ENCODE data around the gene TBCB.
A peak's percentile ranks its signal among the peaks of the same experiment; 100 is the strongest.

The TBCB gene

GRCh38 chr19:36136964-36137686 lies 21.9 kb downstream of the TBCB start:
- no peak for DNase-seq (ENCODE audit: low read depth)

- no peak for DNase-seq (ENCODE audit: low read depth)
Observed at GRCh38 chr19:36139120-36139472, 23.8 kb downstream of the TBCB start.

DNA sequence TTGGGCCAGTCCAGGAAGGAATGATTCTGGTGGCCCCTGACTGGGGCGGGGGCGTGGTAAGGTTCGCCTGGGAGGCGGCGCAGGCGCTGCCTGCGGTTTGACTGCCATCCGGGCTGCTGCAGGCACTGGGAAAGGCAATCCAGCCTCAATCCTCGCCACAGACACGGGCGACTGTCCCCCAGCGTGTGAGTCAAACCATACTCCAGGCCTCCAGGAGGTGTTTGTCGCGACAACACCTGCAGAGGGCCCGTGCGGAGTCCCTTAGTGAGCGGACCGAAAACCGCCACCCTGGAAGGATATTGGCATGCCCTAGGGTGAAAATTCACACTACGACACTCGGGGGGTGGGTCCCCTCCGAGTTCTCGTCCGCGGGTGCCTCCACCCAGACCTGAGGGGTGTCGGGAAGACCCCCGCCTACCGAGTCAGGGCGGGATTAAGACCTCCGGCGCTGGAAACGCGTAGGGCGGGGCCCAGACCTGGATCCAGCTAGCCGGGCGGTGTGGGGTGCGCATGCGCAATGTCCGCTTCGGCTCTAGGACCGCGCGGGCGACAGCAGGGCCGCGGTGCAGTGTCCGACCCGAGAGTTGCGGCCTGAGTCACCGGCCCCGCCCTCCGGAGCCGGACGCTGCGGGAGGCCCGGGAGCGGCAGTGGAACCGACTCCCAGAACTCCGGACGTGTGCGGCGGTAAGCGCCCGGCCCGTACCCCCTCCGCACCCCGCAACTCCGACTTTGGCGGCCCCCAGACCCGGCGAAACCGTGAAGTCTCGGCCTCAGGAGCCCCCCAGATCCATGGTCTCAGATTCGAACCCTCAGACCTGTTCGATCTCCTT lies 24.4 kb downstream of the TBCB start, which contains the start of gene CAPNS1:
Gene CAPNS1, plus strand, starts transcription at position 594 of the 831 bp plus-strand sequence. CDS start 946 bp downstream, outside the sequence.
- peak; percentile 86 for DNase-seq (ENCODE audit: low read depth)

DNA sequence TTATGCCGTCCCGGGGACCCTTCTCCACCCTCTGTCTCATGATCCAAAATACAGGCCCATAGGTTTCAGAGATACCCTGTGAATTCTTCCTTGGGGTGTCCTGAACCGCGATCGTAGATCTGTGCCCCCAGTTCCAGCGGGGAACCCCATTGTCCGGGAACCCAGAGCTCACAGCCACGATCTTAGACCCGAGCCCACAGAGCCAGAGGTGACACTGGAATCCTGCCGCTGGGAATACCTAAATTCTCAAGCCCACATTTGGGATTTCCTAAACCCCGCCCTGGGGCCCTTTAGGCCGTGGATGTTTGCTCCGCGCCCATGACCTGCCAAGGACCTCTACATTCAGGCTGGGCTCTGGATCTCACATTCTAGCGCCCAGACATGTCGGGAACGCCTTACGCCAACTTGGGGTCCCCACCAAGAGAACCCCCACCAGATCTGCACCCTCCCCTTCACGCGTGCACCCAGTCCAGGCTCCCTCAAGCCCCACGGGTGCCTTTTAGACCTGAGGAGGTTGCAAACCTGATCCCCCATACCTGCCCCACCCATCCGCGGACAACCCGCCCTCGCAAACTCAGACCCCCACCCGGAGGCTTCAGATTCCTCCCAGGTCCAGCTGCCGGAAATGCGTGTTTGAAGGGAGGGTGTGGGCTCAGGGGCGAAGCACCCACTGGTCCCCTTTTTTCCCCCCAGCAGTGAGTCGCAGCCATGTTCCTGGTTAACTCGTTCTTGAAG lies 25.2 kb downstream of the TBCB start:
- DNase-seq (ENCODE audit: low read depth), result peak; percentile 11

- DNase-seq (ENCODE audit: low read depth), result peak; percentile 86
Observed at GRCh38 chr19:36141039-36141927, 26.0 kb downstream of the TBCB start.

- DNase-seq (ENCODE audit: low read depth), result no peak
Observed at GRCh38 chr19:36142046-36142445, 26.8 kb downstream of the TBCB start.

GRCh38 chr19:36142496-36142895 lies 27.2 kb downstream of the TBCB start:
- DNase-seq (ENCODE audit: low read depth), result no peak

GRCh38 chr19:36144624-36145023 lies 29.4 kb downstream of the TBCB start:
- DNase-seq (ENCODE audit: low read depth), result no peak

GRCh38 chr19:36149673-36150406 lies 34.6 kb downstream of the TBCB start:
- DNase-seq (ENCODE audit: low read depth), result no peak

DNA sequence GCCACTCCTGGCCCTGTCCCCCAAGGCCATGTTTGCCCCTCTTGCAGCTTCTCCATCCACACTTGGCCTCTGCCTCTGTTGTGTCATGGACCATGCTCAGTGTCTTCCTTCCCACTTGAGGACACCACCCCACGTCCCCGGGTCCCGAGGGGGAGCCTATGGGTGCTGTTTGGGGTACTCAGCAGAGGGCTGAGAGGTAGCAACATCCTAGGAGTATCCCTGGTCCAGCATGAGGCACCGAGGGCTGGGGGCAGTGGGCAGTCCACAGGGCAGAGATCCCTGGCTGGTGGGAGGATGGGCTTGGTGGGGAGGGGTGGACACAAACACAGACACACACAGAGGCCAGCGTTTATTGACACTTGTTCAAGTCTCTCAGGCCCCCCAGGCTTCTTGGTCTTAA lies 35.3 kb downstream of the TBCB start:
- DNase-seq (ENCODE audit: low read depth), result no peak

DNA sequence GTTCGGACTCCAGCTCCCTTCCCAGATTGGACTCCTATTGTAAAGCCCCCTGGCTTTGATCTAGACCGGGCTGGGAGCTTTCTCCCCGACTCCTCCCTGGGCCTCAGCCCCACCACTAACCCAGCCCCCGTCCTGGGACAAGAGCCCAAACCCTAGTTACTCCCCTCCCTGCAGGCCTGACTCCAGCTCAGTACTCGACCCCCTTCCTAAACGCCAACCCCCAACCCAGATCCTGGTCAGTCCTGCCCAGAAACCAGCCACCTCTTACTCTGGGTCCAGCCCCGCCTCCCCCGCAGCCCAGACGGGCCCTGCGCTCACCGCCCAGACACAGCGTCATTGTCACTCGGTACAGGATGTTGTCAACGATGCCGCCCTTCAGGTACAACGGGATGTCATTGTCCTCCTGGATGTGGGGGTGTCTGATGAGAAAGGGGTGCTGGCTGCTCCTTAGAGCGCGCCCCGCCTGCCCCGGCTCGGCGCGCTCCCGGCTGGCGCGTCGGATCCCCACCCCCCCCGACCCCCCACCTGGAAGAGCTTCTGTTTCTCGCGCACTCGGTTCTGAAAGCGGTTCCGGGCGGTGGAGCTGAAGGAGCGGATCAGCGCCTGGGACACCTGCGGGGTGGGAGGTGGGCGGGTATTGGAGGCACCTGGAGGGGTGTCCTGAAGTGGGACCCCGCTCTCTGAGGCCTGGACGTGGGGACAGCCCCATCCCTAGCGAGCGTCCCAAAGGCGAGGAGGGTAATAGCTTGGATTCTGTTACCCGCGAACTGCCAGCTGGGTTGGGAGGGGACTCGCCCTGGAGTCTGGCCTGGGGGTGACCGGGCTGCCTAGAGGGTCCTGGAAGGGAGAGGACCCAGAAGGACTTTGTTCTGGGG lies 36.1 kb downstream of the TBCB start:
- no peak for DNase-seq (ENCODE audit: low read depth)

DNA sequence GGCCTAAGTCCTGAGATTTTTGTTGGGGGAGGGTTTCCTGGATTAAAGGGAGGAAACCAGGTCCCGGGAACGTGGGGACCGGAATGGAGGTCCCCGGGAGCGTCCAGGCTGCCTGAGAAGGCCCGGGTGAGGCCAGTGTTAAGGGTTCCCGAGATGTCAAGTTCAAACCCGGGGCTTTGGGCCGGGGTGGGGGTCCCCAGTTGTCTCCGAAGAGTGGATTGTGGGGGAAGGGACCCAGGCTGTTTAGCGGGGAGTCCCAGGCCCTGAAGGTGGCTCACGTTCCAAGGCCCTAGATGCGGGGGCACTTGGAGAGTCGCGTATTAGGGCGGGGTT lies 36.7 kb downstream of the TBCB start:
- no peak for DNase-seq (ENCODE audit: low read depth)

GRCh38 chr19:36152352-36153091 lies 37.3 kb downstream of the TBCB start, which contains the start of gene COX7A1:
Gene COX7A1 (minus strand): TSS chr19:36152447. CDS start chr19:36152407, 40 bp downstream.
- no peak for DNase-seq (ENCODE audit: low read depth)

- no peak for DNase-seq (ENCODE audit: low read depth)
Observed at GRCh38 chr19:36153126-36153525, 37.9 kb downstream of the TBCB start.

DNA sequence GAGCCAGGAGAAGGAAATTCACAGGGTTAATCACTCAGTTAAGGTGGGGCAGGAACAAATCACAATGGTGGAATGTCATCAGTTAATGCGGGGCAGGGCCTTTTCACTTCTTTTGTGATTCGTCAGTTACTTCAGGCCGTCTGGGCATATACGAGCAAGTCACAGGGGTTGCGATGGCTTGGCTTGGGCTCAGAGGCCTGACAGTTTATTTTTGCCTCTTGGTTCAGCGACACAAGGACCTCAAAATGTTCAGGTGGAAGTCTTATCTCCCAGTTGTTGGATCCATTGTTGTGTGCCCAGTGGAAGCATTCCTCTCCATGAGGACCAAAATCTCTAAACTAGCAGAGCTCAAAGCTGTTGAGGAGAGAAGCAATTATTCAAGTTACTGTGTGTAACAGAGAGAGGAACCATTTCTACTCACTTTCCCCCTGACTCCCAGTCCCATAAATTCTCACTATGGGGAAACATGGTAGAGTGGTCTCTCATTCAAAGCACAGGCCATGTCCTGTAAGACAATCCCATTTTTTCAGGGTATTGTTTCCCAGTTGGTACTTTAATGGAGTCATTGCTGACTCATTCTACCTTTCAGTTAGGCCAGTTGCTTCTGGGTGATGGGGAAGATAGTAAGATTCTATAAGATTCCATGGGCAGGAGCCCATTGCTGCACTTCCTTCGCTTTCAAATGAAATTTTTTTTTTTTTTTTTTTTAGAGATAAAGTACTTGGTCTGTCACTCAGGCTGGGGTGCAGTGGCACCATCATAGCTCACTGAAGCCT lies 45.7 kb downstream of the TBCB start:
- DNase-seq (ENCODE audit: low read depth), result no peak

GRCh38 chr19:36163813-36164212 lies 48.5 kb downstream of the TBCB start:
- DNase-seq (ENCODE audit: low read depth), result no peak

- DNase-seq (ENCODE audit: low read depth), result no peak
Observed at GRCh38 chr19:36169084-36169760, 54.0 kb downstream of the TBCB start.

- DNase-seq (ENCODE audit: low read depth), result no peak
Observed at GRCh38 chr19:36172852-36173251, 57.6 kb downstream of the TBCB start.

Measured in stimulated activated CD8-positive, alpha-beta memory T cell treated with anti-CD3 and anti-CD28 coated beads, Interleukin-15, amount 100 ng/mL, for 1 hour (primary cell).